ENCODE data around the gene SDHB.

Gene SDHB

DNA sequence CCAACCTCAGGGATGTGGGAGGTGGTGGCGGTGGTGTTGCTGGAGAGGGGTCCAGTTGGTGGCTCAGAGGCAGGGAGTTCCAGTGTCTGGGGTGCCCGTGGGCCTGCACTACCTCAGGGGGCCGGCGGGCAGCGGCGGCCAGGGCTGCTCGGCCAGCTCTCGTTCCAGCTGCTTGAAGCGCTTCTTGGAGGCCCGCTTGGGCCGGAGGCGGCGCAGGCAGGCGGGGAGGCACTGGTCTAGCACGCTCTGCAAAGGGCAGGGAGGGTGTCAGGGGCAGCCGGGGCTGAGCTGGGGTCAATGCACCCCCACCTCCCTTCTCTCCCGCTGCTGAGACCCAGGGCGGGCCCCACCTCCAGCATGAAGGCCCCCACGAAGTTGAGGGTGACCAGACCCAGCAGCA, 67.7 kb downstream of the SDHB start (continued):
- TF ChIP-seq, protein P1, sequence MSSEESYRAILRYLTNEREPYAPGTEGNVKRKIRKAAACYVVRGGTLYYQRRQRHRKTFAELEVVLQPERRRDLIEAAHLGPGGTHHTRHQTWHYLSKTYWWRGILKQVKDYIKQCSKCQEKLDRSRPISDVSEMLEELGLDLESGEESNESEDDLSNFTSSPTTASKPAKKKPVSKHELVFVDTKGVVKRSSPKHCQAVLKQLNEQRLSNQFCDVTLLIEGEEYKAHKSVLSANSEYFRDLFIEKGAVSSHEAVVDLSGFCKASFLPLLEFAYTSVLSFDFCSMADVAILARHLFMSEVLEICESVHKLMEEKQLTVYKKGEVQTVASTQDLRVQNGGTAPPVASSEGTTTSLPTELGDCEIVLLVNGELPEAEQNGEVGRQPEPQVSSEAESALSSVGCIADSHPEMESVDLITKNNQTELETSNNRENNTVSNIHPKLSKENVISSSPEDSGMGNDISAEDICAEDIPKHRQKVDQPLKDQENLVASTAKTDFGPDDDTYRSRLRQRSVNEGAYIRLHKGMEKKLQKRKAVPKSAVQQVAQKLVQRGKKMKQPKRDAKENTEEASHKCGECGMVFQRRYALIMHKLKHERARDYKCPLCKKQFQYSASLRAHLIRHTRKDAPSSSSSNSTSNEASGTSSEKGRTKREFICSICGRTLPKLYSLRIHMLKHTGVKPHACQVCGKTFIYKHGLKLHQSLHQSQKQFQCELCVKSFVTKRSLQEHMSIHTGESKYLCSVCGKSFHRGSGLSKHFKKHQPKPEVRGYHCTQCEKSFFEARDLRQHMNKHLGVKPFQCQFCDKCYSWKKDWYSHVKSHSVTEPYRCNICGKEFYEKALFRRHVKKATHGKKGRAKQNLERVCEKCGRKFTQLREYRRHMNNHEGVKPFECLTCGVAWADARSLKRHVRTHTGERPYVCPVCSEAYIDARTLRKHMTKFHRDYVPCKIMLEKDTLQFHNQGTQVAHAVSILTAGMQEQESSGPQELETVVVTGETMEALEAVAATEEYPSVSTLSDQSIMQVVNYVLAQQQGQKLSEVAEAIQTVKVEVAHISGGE (tag by site-specific recombination; conservative IDR thresholded peaks at IDR 0.05; ENCODE audit: low read depth), result no peak
- TF ChIP-seq ZNF140 (tag by site-specific recombination; IDR thresholded peaks at IDR 0.05), result no peak
- TF ChIP-seq ZSCAN16 (tag by site-specific recombination; IDR thresholded peaks at IDR 0.05), result no peak
- TF ChIP-seq ZNF692 (tag by site-specific recombination; IDR thresholded peaks at IDR 0.05), result peak; percentile 76
- TF ChIP-seq GLIS2 (tag by site-specific recombination; IDR thresholded peaks at IDR 0.05), result no peak

- POLR2A ChIA-PET, result interaction anchor here (0.5 to 1.1 kb wide), 4 partner anchors 9 to 56 kb away, joined by 3 to 10 read pairs (median 4); no protein-coding TSS in a partner anchor
- peak; percentile 61 for TF ChIP-seq PRDM10 (tag by site-specific recombination; IDR thresholded peaks at IDR 0.05)
- no peak for TF ChIP-seq KLF1 (tag by site-specific recombination; IDR thresholded peaks at IDR 0.05)
- TF ChIP-seq ZNF449 (tag by site-specific recombination; IDR thresholded peaks at IDR 0.05), result peak; percentile 64; the same call in 1 of the 2 replicates
- TF ChIP-seq ZNF707 (tag by site-specific recombination; IDR thresholded peaks at IDR 0.05), result no peak
- no peak for TF ChIP-seq ZNF335 (tag by site-specific recombination; conservative IDR thresholded peaks at IDR 0.05)
- 0 out of 2 replicates have a peak, but pooled peaks have one; percentile 52 for TF ChIP-seq ZIC2 (tag by site-specific recombination; IDR thresholded peaks at IDR 0.05)
- peak; percentile 58 for TF ChIP-seq ZBTB20 (tag by site-specific recombination; IDR thresholded peaks at IDR 0.05)
- CTCF ChIA-PET, result interaction anchor here (3.5 kb wide), 1 partner anchor 18 kb away, joined by 15 read pairs; no protein-coding TSS in a partner anchor
- Histone ChIP-seq H3K36me3 (ENCODE audit: control insufficient read depth in 2 of 2, insufficient read depth in 1 of 2, low read length in 2 of 2) (peaks cover 0 to 40% of the 10 kb centered on the region in 2 experiments; a peak in 2 of 3 replicates), H3K9me3 (ENCODE audit: control insufficient read depth, insufficient read depth, low read depth, low read length) (no peaks in the 10 kb centered on the region), H3K27ac (ENCODE audit: extremely low read depth, low read depth, low read length) (no peak overlapping the region), H3K4me3 (ENCODE audit: low read depth, low read length) (no peak overlapping the region), H3K4me1 (ENCODE audit: control insufficient read depth, insufficient read depth, low read length) (no peaks in the 10 kb centered on the region)
These were observed 69.1 kb downstream of the SDHB start for GRCh38 chr1:16984717-16985116.

DNA sequence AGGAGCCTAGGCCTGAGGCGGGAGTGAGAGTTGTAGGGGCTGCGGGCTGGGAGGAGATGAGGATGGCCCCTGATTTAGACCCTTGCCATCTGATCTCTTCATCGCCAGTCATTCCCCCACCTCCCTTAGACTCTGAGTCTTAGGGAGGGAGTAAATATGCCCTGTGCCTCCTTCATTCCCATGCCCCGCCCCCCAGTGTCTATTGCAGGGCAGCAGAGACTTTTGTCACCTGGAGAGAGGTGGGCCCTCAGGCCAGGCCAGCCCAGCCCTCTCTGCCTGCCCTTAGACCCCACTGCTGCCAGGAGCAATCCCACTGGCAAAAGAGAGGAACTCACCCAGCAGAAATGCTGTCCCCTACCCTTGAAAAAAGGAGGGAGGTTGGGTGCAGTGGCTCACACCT, 70.2 kb downstream of the SDHB start:
- H3K4me1 ChIP-seq (ENCODE audit: control insufficient read depth, insufficient read depth, low read length), result no peaks in the 10 kb centered on the region
- no peaks in the 10 kb centered on the region for H3K9me3 ChIP-seq (ENCODE audit: control insufficient read depth, insufficient read depth, low read depth, low read length)
- CTCF ChIA-PET, result interaction anchor here (0.6 kb wide), 1 partner anchor 365 kb away, joined by 3 read pairs; no protein-coding TSS in a partner anchor
- POLR2A ChIA-PET, result interaction anchor here (0.7 to 1.2 kb wide), 2 partner anchors 20 to 86 kb away, joined by 4 to 5 read pairs; no protein-coding TSS in a partner anchor
- no peak overlapping the region for H3K27ac ChIP-seq (ENCODE audit: extremely low read depth, low read depth, low read length)
- peaks cover 0 to 36% of the 10 kb centered on the region in 2 experiments; a peak in 2 of 3 replicates for H3K36me3 ChIP-seq (ENCODE audit: control insufficient read depth in 2 of 2, insufficient read depth in 1 of 2, low read length in 2 of 2)
- H3K4me3 ChIP-seq (ENCODE audit: low read depth, low read length), result no peak overlapping the region
- no peak for TF ChIP-seq ZNF324 (tag by site-specific recombination; IDR thresholded peaks at IDR 0.05)

Data from HEK293 (cell line).